GM18526 (cell line): ENCODE data around the gene SLC5A12.

Source experiments
- POLR2A ChIP-seq: IDR thresholded peaks from 3 replicates; pipeline ENCODE4 v1.6.1; 2011; ENCODE audit not compliant: insufficient read length; ENCODE audit errors: extremely low read depth

Gene SLC5A12

GRCh38 chr11:26702406-26702805 is 19.5 kb downstream of the SLC5A12 start:
- no peak for TF ChIP-seq POLR2A

GRCh38 chr11:26700574-26701235 is 21.2 kb downstream of the SLC5A12 start:
- no peak for TF ChIP-seq POLR2A

- no peak for TF ChIP-seq POLR2A
These were observed 23.6 kb downstream of the SLC5A12 start for GRCh38 chr11:26698224-26698623.

GRCh38 chr11:26696330-26696729 is 25.5 kb downstream of the SLC5A12 start:
- no peak for TF ChIP-seq POLR2A

GRCh38 chr11:26688701-26689100 is 33.2 kb downstream of the SLC5A12 start:
- TF ChIP-seq POLR2A, result no peak

- no peak for TF ChIP-seq POLR2A
These were observed 34.5 kb downstream of the SLC5A12 start for GRCh38 chr11:26687351-26687750.

- no peak for TF ChIP-seq POLR2A
These were observed 44.3 kb downstream of the SLC5A12 start for GRCh38 chr11:26677566-26677965.

GRCh38 chr11:26676641-26677040 is 45.2 kb downstream of the SLC5A12 start:
- TF ChIP-seq POLR2A, result no peak

GRCh38 chr11:26675233-26675928 is 46.5 kb downstream of the SLC5A12 start:
- TF ChIP-seq POLR2A, result no peak

GRCh38 chr11:26665946-26666345 is 55.9 kb downstream of the SLC5A12 start:
- TF ChIP-seq POLR2A, result no peak

- TF ChIP-seq POLR2A, result no peak
These were observed 56.8 kb downstream of the SLC5A12 start for GRCh38 chr11:26665036-26665435.

GRCh38 chr11:26662916-26663315 is 58.9 kb downstream of the SLC5A12 start:
- no peak for TF ChIP-seq POLR2A

- no peak for TF ChIP-seq POLR2A
These were observed 66.6 kb downstream of the SLC5A12 start for GRCh38 chr11:26655287-26655686.

- no peak for TF ChIP-seq POLR2A
These were observed 69.9 kb downstream of the SLC5A12 start for GRCh38 chr11:26651916-26652315.

- no peak for TF ChIP-seq POLR2A
These were observed 72.0 kb downstream of the SLC5A12 start for GRCh38 chr11:26649884-26650283.

GRCh38 chr11:26632691-26633159 is 89.1 kb downstream of the SLC5A12 start:
- TF ChIP-seq POLR2A, result no peak

GRCh38 chr11:26626346-26626745 is 95.5 kb downstream of the SLC5A12 start:
- TF ChIP-seq POLR2A, result no peak
